T-helper 2 cell treated with Interferon-gamma antibody and Interleukin-4, amounts not matched to agents 5 μg/mL and 100 μg/mL, for 36 hours (primary cell): ENCODE results near the gene SIGLEC9.

Experiments
- DNase-seq: peaks from one replicate; pipeline ENCODE4 v3.0.0; 2021; ENCODE audit warnings: low spot score
- H3K27ac Mint-ChIP-seq: one replicate; pipeline ENCODE4 v1.8.0; 2021; ENCODE audit warnings: mild to moderate bottlenecking, mixed read lengths
- H3K27me3 Mint-ChIP-seq: one replicate; pipeline ENCODE4 v1.8.0; 2021; ENCODE audit warnings: low read depth, mixed read lengths
- H3K36me3 Mint-ChIP-seq: one replicate; pipeline ENCODE4 v1.8.0; 2021; ENCODE audit warnings: low read depth, mixed read lengths
- H3K4me1 Mint-ChIP-seq: one replicate; pipeline ENCODE4 v1.8.0; 2021; ENCODE audit warnings: low read depth, mixed read lengths
- H3K4me3 Mint-ChIP-seq: one replicate; pipeline ENCODE4 v1.8.0; 2022; ENCODE audit warnings: mild to moderate bottlenecking, moderate library complexity, mixed read lengths
- H3K9me3 Mint-ChIP-seq: one replicate; pipeline ENCODE4 v1.8.0; 2021; ENCODE audit warnings: mixed read lengths

SIGLEC9 gene

GRCh38 chr19:51179256-51179655, 54.5 kb downstream of the SIGLEC9 start:
- H3K27ac Mint-ChIP-seq, result no peak overlapping the region
- no peaks in the 10 kb centered on the region for H3K9me3 Mint-ChIP-seq
- DNase-seq, result no peak
- H3K4me3 Mint-ChIP-seq, result no peak overlapping the region
- H3K4me1 Mint-ChIP-seq, result peaks cover 1% of the 10 kb centered on the region
- peaks cover 20% of the 10 kb centered on the region for H3K27me3 Mint-ChIP-seq
- H3K36me3 Mint-ChIP-seq, result no peaks in the 10 kb centered on the region
